HG02840 (cell line): ENCODE measurements around the gene KCNQ2.

Experiments used
- ATAC-seq: cut with Tn5 transposase; IDR thresholded peaks from one replicate; pipeline ENCODE4 v1.9.1; 2021; ENCODE audit warnings: mild to moderate bottlenecking, moderate library complexity, moderate number of reproducible peaks; ENCODE audit not compliant: unreplicated experiment, low FRiP score

Gene KCNQ2

DNA sequence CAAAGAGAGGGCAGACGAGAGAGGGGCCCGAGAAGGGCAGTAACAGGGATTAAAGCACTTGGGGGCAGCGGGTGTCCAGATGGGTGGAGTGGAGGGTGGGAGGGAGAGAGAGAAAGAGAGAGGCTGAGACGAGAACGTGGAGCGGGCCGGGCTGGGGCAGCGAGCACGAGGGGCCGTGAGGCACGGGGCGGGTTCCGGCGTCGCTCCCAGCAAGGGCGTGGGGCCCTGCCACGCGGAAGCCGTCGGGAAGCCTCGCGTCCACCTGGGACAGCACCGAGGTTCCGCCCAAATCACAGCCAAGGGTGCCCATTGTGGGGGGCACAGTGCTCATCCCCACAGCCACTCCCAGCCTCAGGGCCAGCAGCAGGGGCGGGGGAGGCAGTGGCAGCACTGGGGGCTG is 49.8 kb downstream of the KCNQ2 start:
- no peak for ATAC-seq

DNA sequence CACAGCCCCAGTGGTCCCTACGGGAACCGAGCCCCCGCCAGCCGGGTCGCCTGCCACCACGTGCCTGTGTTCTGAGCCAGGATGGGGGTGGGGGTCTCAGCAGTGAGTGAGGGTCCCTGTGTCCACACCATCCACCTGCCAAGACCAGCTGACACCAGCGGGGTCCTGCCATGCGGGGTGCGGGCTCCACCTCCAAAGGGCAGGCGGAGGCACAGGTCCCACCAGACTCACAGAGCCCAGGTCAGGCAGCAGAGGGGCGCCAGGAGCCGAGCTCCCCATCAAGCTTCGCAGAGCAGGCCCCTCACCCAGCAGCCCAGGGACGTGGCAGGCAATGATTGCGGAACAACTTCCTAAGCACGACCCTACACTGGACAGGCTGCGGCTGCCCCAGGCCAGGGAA is 50.5 kb downstream of the KCNQ2 start:
- no peak for ATAC-seq

DNA sequence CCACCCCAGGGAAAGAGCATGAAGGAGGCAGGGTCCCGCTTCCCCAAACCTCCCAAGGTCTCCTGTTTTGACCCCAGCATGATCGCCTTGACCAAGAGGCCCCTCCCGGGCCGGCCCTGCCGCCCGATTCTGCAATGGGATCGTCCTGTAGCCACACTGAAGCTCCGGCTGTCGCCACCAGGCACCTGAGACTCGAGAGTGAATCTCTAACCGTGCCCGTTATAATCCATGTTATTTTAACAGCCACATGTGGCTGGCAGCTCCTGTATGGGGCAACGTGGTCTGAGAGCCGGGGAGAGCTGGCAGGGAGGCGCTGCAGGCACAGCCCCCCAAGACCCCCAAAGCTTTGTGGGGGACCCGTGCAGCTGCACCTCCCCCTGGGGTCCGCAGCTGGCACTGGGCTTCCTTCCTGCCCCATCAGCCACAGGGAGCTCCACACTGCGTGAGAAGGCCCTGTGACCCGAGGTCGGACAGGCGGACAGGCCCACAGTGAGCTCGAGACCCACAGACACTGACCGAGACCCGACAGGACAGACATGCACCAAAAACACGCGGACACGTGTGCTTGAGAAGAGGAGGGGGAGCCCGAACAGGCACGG is 51.3 kb downstream of the KCNQ2 start:
- no peak for ATAC-seq

DNA sequence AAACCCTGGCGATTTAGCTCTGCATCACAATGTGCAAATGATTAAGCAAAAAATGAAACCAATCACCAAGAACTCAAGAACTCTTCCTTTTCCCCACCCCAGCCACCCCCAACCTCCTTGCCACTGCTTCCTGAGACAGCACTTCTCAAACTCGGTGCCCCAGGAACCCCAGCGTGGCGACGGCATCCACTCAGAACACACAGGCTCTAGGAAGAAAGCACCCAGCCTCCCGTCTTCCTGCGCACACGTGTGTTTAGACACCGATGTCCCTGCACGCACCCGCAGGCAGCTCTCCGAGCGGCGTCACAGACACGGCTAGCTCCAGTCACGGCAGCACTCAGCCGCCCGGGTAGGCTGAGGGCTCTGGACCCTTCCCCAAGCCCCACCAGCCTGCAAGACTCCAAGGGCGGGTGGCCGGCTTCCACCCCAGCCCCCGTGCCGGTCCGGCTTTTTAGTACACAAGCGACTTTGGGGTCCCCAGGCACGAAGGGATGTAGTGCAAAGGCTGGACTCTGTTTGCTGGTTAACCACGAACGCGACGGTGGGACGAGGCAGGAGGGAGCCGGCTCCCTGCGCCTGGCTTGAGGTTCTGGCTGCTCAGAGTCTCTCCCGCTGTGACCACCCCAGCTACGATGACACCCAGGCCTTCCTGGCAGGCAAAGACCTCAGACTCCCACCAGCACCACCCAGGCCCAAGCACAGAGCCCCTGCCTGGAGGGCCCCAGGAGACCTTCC is 51.9 kb downstream of the KCNQ2 start:
- no peak for ATAC-seq

DNA sequence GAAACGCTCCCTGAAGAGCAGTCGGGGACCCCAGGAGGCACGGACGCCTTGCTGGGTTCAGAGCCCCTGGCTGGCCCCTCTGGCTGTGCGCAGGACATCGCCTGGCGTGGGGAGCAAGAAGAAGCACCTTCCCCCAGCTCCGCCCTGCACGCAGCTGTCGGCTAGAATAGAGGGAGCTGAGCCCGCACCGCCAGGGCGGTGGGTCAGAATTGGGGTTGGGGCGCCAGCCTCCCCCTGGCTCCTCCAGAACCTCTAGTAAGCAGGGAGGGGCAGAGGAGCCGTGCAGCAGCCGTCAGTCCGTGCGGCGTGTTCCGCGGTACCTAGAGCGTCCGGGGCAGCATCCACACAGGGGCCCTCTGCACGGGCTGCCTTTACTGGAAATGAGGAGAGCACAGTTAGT is 53.2 kb downstream of the KCNQ2 start:
- ATAC-seq: no peak

DNA sequence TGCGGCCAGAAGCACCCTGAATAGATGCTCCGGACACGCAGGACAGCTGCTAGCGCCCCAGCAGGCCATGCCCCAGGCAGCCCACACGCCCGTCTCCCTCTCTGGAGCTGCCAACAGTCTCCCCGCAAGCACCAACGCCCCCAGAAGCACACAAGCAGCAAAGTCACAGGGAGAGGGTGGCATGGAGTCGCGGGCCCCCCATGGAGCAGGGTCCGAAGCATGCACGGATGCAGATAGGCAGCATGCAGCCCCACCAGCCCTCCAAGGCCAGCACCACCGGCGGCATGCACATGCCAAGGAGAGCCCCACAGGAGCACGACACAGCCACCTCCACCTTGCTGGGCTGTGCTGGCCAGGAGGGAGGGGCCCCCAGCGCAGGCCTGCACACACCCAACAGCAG is 53.8 kb downstream of the KCNQ2 start:
- no peak for ATAC-seq

DNA sequence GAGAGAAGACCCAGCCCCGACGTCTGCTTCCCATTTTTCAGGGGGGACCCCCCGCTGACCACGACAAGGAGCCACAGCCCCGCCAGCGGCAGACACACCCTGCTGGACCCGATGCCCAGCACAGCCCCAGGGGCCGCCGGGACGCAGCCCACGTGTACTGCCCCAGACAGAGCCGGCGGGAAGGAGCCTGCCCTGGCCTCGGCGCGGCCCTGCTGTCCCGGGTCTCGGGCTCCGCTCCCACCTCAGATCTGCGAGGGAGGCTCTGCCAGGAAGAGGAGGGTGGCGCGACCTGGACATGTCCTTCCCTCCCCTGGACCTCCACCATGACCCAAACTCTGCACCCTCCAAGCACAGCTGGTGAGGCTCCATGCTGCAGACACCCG is 54.7 kb downstream of the KCNQ2 start:
- no peak for ATAC-seq

DNA sequence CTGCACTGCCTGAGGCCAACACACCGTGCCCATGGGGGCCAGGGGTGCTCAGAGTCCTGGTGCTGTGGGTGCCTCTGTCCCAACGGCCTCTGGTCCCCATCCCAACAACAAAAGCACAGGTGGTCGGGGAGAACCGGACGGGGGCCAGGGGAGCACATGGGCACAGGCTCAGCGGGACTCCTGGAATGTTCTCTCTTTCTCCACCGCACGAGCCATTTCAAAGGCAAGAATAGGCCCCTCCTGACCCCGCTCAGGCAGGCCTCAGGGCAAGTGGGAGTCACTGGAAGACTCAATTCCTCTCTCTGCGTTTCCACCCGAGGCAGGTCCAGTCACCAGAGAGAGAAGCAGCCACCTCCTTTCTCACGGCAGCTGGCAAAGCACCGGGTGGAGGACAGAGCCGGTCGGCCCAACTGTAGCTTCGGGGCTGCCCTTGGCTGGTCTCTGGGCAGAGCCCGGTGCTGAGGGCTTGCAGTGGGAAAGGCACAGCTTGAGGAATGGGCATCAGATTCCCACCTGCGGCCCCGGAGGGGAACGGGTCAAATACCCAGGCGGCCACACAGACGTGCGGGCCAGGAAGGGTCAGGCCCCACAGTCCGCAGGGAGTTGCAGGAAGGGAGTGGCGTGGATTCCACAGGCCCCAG is 55.2 kb downstream of the KCNQ2 start:
- ATAC-seq: no peak

DNA sequence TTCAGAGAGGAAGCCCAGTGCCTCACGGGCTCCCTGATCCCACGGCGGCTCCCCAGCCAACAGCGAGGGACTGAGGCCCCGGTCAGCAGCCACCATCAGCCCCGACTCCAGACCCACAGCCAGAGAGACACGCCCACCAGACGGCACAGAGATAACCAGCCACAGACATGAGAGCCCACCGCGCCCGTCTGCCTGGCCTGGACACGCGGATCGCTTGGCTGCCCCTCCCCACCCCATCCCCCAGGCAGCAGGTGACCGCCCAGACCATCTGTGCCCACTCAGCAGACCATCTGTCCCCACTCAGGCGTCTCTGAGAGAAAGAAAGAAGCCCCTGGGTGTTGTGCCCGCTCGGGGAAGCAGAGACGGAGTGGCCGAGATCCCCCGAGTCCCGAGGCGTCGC is 55.8 kb downstream of the KCNQ2 start:
- no peak for ATAC-seq

DNA sequence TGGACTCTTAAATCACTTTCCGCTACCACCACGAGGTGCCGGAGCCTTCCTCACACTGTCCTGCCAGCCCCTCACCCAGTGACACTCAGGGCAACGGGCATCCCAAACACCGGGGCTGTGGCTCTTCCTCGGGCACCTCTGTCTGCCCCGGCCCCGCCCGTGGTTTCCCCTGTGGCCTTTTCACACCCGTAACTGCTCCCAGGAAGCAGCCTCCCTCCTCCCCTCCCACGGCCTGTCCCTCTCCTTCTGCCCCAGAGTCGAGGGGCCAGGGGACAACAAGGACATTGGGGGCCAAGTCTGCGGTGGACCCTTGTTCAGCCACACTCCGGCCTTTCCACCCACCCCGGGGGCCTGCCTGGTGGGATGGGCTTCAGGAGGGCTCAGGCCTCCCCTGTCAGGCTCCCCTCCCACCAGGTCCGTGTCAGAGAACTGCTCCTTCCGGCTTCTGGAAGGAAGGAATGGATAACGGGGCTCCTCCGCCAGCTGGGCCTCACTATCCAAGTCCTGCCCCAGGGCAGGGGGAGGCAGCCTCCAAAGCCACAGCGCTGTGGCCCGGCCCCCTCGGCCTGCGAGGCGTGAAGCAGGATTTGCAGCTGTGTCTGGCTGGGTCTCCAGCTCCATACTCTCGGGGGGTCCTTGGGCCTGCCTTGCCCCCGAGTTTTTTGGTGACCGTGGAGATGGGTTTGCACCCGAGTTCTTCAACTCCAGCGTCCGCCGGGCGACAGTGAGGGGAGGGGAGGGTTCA is 56.6 kb downstream of the KCNQ2 start:
- ATAC-seq: no peak

DNA sequence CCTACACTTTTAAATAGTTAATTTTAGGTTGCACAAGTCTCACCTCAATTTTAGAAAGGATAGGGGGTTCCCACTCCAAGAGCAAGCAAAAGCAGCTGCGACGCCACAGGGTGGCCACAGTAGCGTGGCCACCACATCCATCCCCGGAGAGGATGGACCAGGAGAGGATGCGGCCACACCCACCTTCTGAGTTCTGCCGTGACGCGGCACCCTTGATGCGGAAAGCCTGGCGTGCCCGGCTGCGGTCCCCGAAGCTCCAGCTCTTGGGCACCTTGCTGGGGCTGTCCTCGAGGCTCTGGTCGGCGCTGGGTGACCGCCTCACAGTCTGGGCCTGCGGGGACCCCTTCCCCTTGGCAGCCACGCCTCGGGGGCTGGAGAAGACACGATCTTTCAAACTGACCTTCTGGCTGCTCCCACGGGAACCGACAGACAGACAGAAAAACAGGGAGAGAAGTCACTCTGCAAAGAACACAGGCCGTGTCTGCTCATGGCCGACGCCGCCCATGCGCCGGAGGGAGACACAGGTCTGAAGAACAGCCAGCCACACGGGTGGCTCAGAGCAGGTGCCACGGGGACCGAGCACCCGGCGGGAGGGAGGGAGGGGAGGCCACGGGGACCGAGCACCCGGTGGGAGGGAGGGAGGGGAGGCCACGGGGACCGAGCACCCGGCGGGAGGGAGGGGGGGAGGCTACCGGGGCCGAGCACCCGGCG is 57.6 kb downstream of the KCNQ2 start:
- no peak for ATAC-seq

DNA sequence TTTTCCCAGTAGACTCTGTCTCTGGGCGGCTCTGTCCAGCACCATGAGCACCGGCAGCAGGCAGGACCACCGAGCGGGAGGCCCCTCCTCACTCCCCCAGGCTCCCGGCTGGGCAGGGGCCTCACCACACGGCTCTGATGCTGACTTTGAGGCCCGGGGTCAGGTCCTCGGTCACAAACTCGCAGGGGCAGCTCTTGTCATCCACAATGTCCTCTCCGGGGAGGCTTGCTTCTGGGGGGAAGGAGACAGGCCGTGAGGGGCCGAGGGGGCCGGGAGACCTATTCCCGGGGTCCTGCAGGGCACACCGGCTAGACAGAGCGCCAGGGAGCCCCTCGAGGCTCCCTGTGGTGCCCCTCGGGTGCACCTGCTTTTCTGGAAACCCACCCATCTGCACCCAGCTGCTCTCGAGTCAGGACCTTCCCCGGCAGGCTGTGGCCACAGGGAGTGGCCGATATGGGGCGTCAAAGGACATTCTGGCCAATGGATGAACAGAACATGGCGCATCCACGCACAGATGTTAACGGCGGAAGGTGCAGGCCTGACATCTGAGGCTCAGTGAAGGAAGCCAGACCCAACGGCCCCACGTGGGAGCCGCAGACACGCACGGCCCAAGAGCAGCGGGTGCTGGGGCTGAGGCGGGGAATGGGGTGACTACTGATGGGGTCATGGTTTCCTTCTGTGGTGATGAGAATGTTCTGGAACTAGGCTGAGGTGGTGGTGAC is 58.3 kb downstream of the KCNQ2 start:
- no peak for ATAC-seq

DNA sequence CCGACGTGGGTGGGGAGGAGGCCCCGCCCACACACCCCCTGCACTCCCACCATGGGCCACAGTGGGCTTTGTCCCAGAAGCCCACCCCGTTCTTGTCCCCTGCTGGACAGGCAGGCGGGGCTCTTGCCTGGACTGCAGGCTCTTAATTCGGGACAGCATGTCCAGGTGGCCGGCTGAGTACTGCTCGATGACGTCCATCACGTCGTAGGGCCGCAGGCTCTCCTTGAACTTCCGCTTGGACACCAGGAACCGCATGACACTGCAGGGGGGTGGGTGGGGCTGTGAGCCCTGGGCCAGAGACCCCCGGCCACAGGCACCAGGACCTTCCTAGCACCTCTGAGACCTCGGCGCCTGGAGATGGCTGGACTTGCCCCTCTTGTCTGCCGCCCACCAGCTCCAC is 59.1 kb downstream of the KCNQ2 start:
- no peak for ATAC-seq

DNA sequence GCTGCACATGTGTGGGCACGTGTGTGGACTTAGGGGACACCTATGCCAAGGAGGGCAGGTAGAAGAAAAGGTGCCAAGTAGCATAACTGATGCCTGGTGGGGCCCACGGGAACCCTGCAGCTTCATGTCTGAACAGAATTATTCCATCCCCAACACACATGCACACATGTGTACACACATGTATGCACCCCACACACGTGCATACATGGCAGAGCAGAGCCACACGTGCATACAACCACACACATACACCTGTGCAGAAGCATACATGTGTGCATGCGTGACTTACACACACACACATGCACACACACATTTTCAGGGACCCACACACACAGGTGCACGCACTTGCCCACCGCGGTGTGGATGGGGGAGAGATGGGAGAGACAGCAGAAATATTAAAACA is 59.6 kb downstream of the KCNQ2 start:
- no peak for ATAC-seq

DNA sequence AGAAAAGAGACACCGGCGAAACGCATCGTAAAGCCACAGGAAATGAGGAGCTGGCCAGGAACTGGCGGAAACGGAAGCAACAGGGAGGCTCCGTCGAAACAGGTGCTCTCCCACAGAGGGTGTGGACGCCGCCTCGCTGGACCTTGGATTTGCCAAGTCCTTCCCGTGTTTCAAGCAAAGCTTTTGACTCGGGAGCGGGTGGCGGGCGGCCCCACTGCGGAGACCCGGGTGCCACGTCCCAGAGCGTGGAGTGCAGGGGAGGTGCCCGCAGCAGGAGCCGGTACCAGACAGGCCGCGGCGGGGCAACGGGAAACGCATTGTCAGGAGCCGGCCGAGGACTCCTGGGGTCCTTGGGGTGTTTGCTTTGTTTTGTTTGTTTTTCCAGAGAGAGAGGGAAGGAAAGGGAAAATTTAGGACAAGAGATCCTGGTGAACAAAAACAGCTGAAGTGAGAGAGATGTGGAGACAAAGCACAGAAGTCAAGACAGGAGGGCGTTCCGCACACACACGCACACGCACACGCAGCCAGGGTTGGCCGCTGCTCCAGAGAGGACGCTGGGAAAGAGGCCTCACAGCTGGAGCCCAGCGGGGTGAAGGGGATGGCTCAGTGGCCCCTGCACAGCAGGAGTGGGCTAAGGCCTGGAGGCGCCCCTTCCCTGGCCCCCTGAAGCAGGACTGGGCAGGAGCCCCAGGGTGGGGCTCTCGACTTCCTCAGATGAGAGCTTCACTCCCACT is 60.4 kb downstream of the KCNQ2 start:
- ATAC-seq: no peak

DNA sequence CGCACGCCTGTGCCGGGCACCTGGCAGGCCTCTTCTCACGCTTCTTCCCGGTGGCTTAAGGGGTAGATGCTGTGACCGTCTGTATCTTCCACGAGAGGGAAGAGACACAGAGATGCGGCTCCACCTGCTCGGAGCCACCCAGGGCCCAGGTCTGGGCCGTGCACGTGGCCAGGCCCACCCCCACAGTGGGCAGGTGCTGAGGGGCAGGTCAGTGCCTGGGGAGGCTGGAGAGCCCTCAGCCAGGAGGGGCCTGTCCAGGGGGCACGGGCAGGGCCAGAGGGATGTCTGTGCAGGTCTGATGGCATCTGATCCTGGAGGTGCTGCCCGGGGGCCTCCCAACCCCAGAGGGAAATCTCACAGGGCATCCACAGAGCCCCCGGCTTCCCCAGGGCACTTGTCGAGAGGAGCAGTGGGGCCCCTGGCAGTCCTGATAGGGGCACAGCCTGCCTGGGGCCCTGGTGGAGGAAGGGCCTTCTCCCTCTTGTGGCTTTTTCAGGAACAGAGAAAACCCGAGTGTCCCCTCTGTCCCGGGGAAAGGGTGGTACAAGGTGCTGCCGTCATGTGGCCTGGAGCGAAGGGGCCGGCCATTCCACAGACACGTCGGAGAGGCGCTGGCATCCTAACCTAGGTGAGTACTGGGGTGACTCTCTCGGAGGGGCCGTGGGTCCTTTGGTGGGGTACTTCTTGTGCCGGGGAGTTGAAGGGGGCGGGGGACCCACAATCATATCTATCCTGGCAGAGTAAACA is 61.1 kb downstream of the KCNQ2 start:
- no peak for ATAC-seq

DNA sequence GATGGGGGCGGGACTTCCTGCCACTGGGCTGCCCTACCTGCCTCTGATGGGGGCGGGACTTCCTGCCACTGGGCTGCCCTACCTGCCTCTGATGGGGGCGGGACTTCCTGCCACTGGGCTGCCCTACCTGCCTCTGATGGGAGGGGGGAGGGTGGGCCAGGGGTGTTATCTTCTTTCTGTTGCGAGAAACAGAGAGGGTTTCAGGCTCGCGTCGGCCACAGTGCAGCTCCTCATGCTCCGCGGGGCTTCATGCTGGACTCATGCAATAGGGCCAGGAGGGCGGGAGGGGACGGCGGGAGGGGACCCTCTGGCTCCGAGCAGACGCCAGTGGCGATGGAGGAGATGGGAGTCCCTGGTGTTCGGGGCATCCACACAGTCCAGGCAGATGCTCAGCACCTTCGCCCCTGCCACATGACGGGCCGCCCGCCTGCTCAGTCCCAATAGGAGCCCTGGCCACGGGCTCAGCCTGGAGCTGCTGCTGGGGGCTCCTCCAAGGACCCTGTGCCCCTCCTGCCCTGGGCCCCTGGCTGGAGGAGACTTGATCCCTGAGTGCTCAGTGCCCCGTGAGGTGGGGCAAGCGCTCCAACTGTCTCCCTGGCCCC is 62.5 kb downstream of the KCNQ2 start:
- ATAC-seq: no peak

DNA sequence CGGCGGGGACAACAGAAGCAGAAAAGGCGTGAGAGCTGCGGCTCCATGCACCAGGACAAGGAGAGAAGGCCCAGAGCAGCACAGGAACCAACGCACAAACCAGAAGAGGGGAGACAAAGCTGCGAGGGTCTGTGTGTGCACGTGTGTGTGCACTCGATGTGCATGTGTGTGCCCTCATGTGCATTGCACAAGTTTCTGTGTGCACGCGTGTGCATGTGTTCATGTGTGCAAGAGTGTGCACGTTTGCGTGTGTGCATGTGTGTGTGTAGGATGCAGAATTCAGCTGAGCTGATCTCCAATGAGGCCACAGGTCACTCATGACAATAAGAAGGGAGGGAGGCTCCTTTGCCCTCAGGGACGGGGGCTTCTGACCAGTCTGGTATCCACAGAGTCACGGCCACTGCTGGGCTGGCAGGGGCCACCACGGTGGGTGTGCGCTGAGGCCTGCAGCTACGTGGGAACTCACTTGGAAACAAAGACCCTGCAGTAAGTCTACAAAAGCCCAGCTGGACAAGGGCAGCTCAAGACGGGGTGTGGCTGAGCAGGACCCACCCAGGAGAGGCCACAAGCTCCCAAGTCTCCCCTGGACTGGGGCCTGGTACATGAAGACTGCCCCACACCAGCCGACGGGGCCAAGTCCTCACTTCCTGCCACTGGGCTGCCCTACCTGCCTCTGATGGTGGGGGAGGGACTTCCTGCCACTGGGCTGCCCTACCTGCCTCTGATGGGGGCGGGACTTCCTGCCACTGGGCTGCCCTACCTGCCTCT is 63.2 kb downstream of the KCNQ2 start:
- ATAC-seq: no peak
